ENCODE measurements around the gene DIDO1. TPM values are rescaled to one million over a fixed set of nuclear protein-coding genes. Genes with fewer than 3 reads are reported as not detected.

Gene DIDO1
- total RNA-seq, 2 experiments from 2014 or later: 51.9 to 54.3 TPM

GRCh38 chr20:62846166-62846890 is 80.0 kb downstream of the DIDO1 start:
- Mint-ChIP-seq H3K4me3 (no peak overlapping the region), H3K27me3 (no peaks in the 10 kb centered on the region), H3K9me3 (no peaks in the 10 kb centered on the region), H3K36me3 (ENCODE audit: low read depth) (peaks cover 17% of the 10 kb centered on the region), H3K4me1 (ENCODE audit: low read depth) (no peaks in the 10 kb centered on the region), H3K27ac (no peak overlapping the region)
- Histone ChIP-seq H3K9me3 (ENCODE audit: control insufficient read depth in 1 of 2, insufficient read depth in 1 of 2, low read length in 2 of 2) (no peaks in the 10 kb centered on the region), H3K27ac (ENCODE audit: low read depth in 1 of 2, low read length in 2 of 2) (no peak overlapping the region), H3K4me3 (ENCODE audit: low read length) (no peak overlapping the region), H3K36me3 (ENCODE audit: insufficient read depth, low read length) (peaks cover 4% of the 10 kb centered on the region), H3K27me3 (ENCODE audit: control insufficient read depth in 1 of 2, insufficient read depth in 2 of 2, low read length in 2 of 2) (no peaks in the 10 kb centered on the region), H3K4me1 (ENCODE audit: insufficient read depth, low read length) (no peaks in the 10 kb centered on the region)
- CTCF ChIA-PET: no interaction called here
- ATAC-seq (ENCODE audit: poor library complexity) (no peak), DNase-seq (no peak)
- TF ChIP-seq CTCF (IDR thresholded peaks at IDR 0.05): no peak
- intact Hi-C loops (cut with DNase I, micrococcal nuclease): no loop called here
- POLR2A ChIA-PET: no interaction called here

- Mint-ChIP-seq H3K9me3 (no peaks in the 10 kb centered on the region), H3K4me3 (no peak overlapping the region), H3K27ac (no peak overlapping the region), H3K36me3 (ENCODE audit: low read depth) (peaks cover 12% of the 10 kb centered on the region), H3K4me1 (ENCODE audit: low read depth) (no peaks in the 10 kb centered on the region), H3K27me3 (no peaks in the 10 kb centered on the region)
- DNase-seq (no peak), ATAC-seq (ENCODE audit: poor library complexity) (no peak)
- CTCF ChIA-PET: no interaction called here
- Histone ChIP-seq H3K4me3 (ENCODE audit: low read length) (no peak overlapping the region), H3K27me3 (ENCODE audit: control insufficient read depth in 1 of 2, insufficient read depth in 2 of 2, low read length in 2 of 2) (no peaks in the 10 kb centered on the region), H3K9me3 (ENCODE audit: control insufficient read depth in 1 of 2, insufficient read depth in 1 of 2, low read length in 2 of 2) (no peaks in the 10 kb centered on the region), H3K27ac (ENCODE audit: low read depth in 1 of 2, low read length in 2 of 2) (no peak overlapping the region), H3K36me3 (ENCODE audit: insufficient read depth, low read length) (peaks cover 3% of the 10 kb centered on the region), H3K4me1 (ENCODE audit: insufficient read depth, low read length) (no peaks in the 10 kb centered on the region)
- POLR2A ChIA-PET: no interaction called here
- intact Hi-C loops (cut with DNase I, micrococcal nuclease): no loop called here
- TF ChIP-seq CTCF (IDR thresholded peaks at IDR 0.05): no peak
These were observed 80.7 kb downstream of the DIDO1 start for GRCh38 chr20:62845416-62846160.

DNA sequence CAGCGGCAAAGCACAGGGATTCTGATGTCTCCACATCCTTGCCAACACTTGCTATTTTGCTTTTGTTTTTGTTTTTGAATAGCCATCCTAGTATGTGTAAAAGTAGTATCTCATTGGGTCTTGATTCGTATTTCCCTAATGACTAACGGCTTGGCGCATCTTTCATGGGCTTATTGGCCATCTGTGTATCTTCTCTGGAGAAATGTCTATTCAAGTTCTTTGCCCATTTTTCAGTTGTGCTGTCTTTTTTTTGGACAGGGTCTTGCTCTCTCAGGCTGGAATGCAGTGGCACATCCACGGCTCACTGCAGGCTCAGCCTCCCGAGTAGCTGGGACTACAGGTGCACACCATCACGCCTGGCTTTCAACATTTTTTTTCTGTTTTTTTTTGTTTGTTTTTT is 82.1 kb downstream of the DIDO1 start:
- CTCF ChIA-PET: no interaction called here

More for the DNA sequence above, 82.1 kb downstream of the DIDO1 start:
- Mint-ChIP-seq H3K36me3 (ENCODE audit: low read depth) (peaks cover 4% of the 10 kb centered on the region), H3K4me3 (no peak overlapping the region), H3K4me1 (ENCODE audit: low read depth) (no peaks in the 10 kb centered on the region), H3K27me3 (no peaks in the 10 kb centered on the region), H3K9me3 (no peaks in the 10 kb centered on the region), H3K27ac (no peak overlapping the region)
- Histone ChIP-seq H3K36me3 (ENCODE audit: insufficient read depth, low read length) (peaks cover 3% of the 10 kb centered on the region), H3K27ac (ENCODE audit: low read depth in 1 of 2, low read length in 2 of 2) (no peak overlapping the region), H3K27me3 (ENCODE audit: control insufficient read depth in 1 of 2, insufficient read depth in 2 of 2, low read length in 2 of 2) (no peaks in the 10 kb centered on the region), H3K9me3 (ENCODE audit: control insufficient read depth in 1 of 2, insufficient read depth in 1 of 2, low read length in 2 of 2) (no peaks in the 10 kb centered on the region), H3K4me1 (ENCODE audit: insufficient read depth, low read length) (no peaks in the 10 kb centered on the region), H3K4me3 (ENCODE audit: low read length) (no peak overlapping the region)
- DNase-seq (no peak), ATAC-seq (ENCODE audit: poor library complexity) (no peak)
- TF ChIP-seq CTCF (IDR thresholded peaks at IDR 0.05): no peak
- POLR2A ChIA-PET: no interaction called here
- intact Hi-C loops (cut with DNase I, micrococcal nuclease): no loop called here
